PC-9 (cell line): Measurements from ENCODE around the gene ARMC9. TPM values are rescaled to one million over a fixed set of nuclear protein-coding genes. Genes with fewer than 3 reads are reported as not detected.

Source experiments
- BruUV-seq: library from RNA; stranded (reverse); fragments of 400-500 nt; replicated peaks from 2 replicates; lab custom pipeline; 2021; lab: Mats Ljungman, UMichigan
- CTCF ChIA-PET: fragments of 300-600 bp; sonication (Branson Sonifier 250); formaldehyde crosslinking; loops from one replicate; lab custom pipeline; 2022; ENCODE audit warnings: antibody characterized with exemption; lab: Charles Lee
- POLR2A ChIA-PET: fragments of 300-600 bp; sonication (Branson Sonifier 250); formaldehyde crosslinking; loops from one replicate; lab custom pipeline; 2022; ENCODE audit warnings: antibody characterized with exemption; ENCODE audit not compliant: unreplicated experiment; lab: Charles Lee
- DNase-seq, 2 experiments: peaks; one replicate each; pipeline versions ENCODE4 v3.0.0 to v3.0.0-alpha.2; 2015 to 2022; ENCODE audit warnings: mixed read lengths in 1 of 2
- H2AFZ ChIP-seq: fragments of 200-600 bp; sonication (generic); 2 replicates; pipeline ENCODE4 v1.8.1; 2017; ENCODE audit warnings: antibody characterized with exemption
- H3F3A ChIP-seq: fragments of 200-600 bp; sonication (generic); 2 replicates; pipeline ENCODE4 v1.8.1; 2017; ENCODE audit warnings: antibody characterized with exemption, mild to moderate bottlenecking, low read depth; ENCODE audit not compliant: insufficient read depth
- H3K27ac ChIP-seq: fragments of 200-600 bp; sonication (generic); 2 replicates; pipeline ENCODE4 v1.6.1; 2016; ENCODE audit warnings: mixed run types
- H3K27me3 ChIP-seq: fragments of 200-600 bp; sonication (generic); 2 replicates; pipeline ENCODE4 v1.6.1; 2016; ENCODE audit warnings: low read depth, mixed run types; ENCODE audit not compliant: insufficient read depth
- H3K36me3 ChIP-seq: fragments of 200-600 bp; sonication (generic); 2 replicates; pipeline ENCODE4 v1.6.1; 2016; ENCODE audit warnings: low read depth, mixed run types
- H3K4me1 ChIP-seq: fragments of 200-600 bp; sonication (generic); replicated peaks from 2 replicates; pipeline ENCODE4 v1.6.1; 2016; ENCODE audit warnings: mixed run types; ENCODE audit not compliant: insufficient read depth
- H3K4me2 ChIP-seq: fragments of 200-600 bp; sonication (generic); 2 replicates; pipeline ENCODE4 v1.6.1; 2017; ENCODE audit warnings: mixed run types
- H3K4me3 ChIP-seq: fragments of 200-600 bp; sonication (generic); 2 replicates; pipeline ENCODE4 v1.6.1; 2016; ENCODE audit warnings: mixed run types
- H3K79me2 ChIP-seq: fragments of 200-600 bp; sonication (generic); 2 replicates; pipeline ENCODE4 v1.6.1; 2017; ENCODE audit warnings: low read depth, mixed run types
- H3K9me2 ChIP-seq: fragments of 200-600 bp; sonication (generic); 2 replicates; pipeline ENCODE4 v1.8.1; 2017; ENCODE audit warnings: mild to moderate bottlenecking; ENCODE audit not compliant: insufficient read depth
- H3K9me3 ChIP-seq: fragments of 200-600 bp; sonication (generic); 2 replicates; pipeline ENCODE4 v1.8.1; 2016; ENCODE audit warnings: low read depth; ENCODE audit not compliant: insufficient read depth
- H4K20me1 ChIP-seq: fragments of 200-600 bp; sonication (generic); 2 replicates; pipeline ENCODE4 v1.8.1; 2017; ENCODE audit not compliant: insufficient read depth
- EZH2 ChIP-seq: fragments of 200-600 bp; sonication (generic); IDR thresholded peaks from 2 replicates; pipeline ENCODE4 v1.8.0; 2017; ENCODE audit warnings: antibody characterized with exemption, low read depth
- intact Hi-C: fragments of 100-400 bp; cut with micrococcal nuclease; formaldehyde crosslinking; loops from one replicate; pipeline ENCODE4 v1.10.0; 2022; ENCODE audit not compliant: unreplicated experiment
- total RNA-seq: library from RNA; stranded (reverse); gene quantifications from 2 replicates; pipeline ENCODE4 v1.2.3, GENCODE V29; 2021
- TF ChIP-seq, protein P1 (sequence below): fragments of 200-600 bp; sonication (generic); conservative IDR thresholded peaks from 2 replicates; pipeline ENCODE4 v1.6.1; 2017; ENCODE audit warnings: mixed run types, antibody characterized with exemption, mild to moderate bottlenecking, moderate library complexity

Gene ARMC9
- total RNA-seq, 1 experiment from 2014 or later: 23.4 TPM

DNA sequence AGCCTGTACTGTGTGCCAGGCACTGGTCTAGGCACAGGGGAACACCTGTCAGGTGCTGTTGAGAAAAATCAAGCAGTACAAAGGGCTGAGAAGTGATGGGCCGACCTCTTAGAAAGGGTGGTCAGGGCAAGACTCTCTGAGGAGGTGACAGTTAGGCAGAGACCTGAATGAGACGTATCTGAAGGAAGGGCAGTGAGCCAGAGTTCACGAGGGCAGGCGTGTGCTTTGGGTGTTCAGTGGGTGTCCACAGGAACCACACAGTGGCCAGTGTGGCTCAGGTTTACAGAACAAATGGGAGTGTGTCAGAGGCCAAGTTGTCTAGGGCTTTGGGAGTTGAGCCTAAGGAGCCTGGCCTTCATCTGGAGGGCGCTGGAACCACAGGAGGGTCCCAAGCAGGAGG is 6.2 kb downstream of the ARMC9 start:
- CTCF ChIA-PET: no interaction called here
- H4K20me1 ChIP-seq: no peaks in the 10 kb centered on the region
- POLR2A ChIA-PET: no interaction called here

DNA sequence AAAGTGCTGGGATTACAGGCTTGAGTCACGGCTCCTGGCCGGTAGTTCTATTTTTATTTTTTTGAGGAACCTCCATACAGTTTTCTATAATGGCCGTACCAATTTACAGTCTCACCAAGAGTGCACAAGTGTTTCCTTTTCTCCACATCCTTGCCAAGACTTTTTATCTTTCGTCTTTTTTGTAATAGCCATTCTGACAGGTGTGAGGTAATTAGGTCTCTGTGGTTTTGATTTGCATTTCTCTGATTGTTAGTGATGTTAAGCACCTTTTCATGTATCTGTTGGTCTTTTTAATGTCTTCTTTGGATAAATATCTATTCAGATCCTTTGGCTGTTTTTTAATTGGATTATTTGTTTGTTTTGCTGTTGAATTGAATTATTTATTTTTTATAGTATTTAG is 9.3 kb downstream of the ARMC9 start:
- no peak overlapping the region for H3K4me2 ChIP-seq
- H3F3A ChIP-seq: no peaks in the 10 kb centered on the region
- POLR2A ChIA-PET: no interaction called here
- no peak for TF ChIP-seq EZH2
- TF ChIP-seq, protein P1, sequence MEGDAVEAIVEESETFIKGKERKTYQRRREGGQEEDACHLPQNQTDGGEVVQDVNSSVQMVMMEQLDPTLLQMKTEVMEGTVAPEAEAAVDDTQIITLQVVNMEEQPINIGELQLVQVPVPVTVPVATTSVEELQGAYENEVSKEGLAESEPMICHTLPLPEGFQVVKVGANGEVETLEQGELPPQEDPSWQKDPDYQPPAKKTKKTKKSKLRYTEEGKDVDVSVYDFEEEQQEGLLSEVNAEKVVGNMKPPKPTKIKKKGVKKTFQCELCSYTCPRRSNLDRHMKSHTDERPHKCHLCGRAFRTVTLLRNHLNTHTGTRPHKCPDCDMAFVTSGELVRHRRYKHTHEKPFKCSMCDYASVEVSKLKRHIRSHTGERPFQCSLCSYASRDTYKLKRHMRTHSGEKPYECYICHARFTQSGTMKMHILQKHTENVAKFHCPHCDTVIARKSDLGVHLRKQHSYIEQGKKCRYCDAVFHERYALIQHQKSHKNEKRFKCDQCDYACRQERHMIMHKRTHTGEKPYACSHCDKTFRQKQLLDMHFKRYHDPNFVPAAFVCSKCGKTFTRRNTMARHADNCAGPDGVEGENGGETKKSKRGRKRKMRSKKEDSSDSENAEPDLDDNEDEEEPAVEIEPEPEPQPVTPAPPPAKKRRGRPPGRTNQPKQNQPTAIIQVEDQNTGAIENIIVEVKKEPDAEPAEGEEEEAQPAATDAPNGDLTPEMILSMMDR: no peak
- H3K27me3 ChIP-seq: no peaks in the 10 kb centered on the region
- H3K4me1 ChIP-seq: no peaks in the 10 kb centered on the region
- 0 out of 2 replicates have a peak, but pooled peaks cover 4% of the 10 kb centered on the region for H3K36me3 ChIP-seq
- CTCF ChIA-PET: no interaction called here
- BruUV-seq: no TSS peak
- H3K79me2 ChIP-seq: no peaks in the 10 kb centered on the region
- no peak overlapping the region for H2AFZ ChIP-seq
- DNase-seq: no peak
- H4K20me1 ChIP-seq: no peaks in the 10 kb centered on the region
- H3K9me3 ChIP-seq: no peaks in the 10 kb centered on the region
- no peak overlapping the region for H3K4me3 ChIP-seq
- no peak overlapping the region for H3K27ac ChIP-seq
- H3K9me2 ChIP-seq: no peaks in the 10 kb centered on the region
- intact Hi-C loops: no loop called here

More for the DNA sequence above, 6.2 kb downstream of the ARMC9 start:
- Histone ChIP-seq H3F3A (no peaks in the 10 kb centered on the region), H3K27me3 (no peaks in the 10 kb centered on the region), H3K27ac (no peak overlapping the region), H3K9me2 (no peaks in the 10 kb centered on the region), H3K9me3 (no peaks in the 10 kb centered on the region), H3K4me3 (no peak overlapping the region), H3K36me3 (0 out of 2 replicates have a peak, but pooled peaks cover 4% of the 10 kb centered on the region), H3K4me2 (no peak overlapping the region), H3K79me2 (no peaks in the 10 kb centered on the region), H2AFZ (no peak overlapping the region), H3K4me1 (peaks cover 14% of the 10 kb centered on the region)
- BruUV-seq: no TSS peak
- TF ChIP-seq, protein P1: no peak
- TF ChIP-seq EZH2: no peak
- intact Hi-C loops: no loop called here
- no peak for DNase-seq

DNA sequence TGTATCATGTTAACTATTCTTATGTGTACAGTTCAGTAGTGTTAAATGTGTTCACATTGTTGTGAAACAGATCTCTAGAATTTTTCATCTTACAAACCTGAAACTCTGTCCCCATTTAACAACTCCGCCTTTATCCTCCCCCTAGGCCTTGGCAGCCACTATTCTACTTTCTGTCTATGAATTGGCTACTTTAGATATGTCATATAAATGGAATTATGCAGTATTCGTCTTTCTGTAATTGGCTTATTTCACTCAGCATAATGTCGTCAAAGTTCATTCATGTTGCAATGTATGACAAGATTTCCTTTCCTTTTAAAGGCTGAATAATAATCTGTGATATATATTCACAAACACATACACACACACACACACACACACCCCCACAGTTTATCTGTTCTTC is 12.4 kb downstream of the ARMC9 start:
- CTCF ChIA-PET: interaction anchor here (0.6 kb wide), 1 partner anchor 72 kb away, joined by 5 read pairs; no protein-coding TSS in a partner anchor

More for the DNA sequence above, 12.4 kb downstream of the ARMC9 start:
- no peak overlapping the region for H2AFZ ChIP-seq
- TF ChIP-seq, protein P1: no peak
- no peak for TF ChIP-seq EZH2
- H3F3A ChIP-seq: no peaks in the 10 kb centered on the region
- no peaks in the 10 kb centered on the region for H3K9me3 ChIP-seq
- no peaks in the 10 kb centered on the region for H3K79me2 ChIP-seq
- H3K27me3 ChIP-seq: no peaks in the 10 kb centered on the region
- no peak overlapping the region for H3K4me3 ChIP-seq
- POLR2A ChIA-PET: no interaction called here
- BruUV-seq: no TSS peak
- H3K9me2 ChIP-seq: no peaks in the 10 kb centered on the region
- no peak overlapping the region for H3K27ac ChIP-seq
- intact Hi-C loops: no loop called here
- no peak for DNase-seq
- 0 out of 2 replicates have a peak, but pooled peaks cover 4% of the 10 kb centered on the region for H3K36me3 ChIP-seq
- H4K20me1 ChIP-seq: no peaks in the 10 kb centered on the region; the same call in 1 of the 2 replicates
- H3K4me1 ChIP-seq: no peaks in the 10 kb centered on the region
- no peak overlapping the region for H3K4me2 ChIP-seq
